Measurements from ENCODE around the gene PCGF2.

PCGF2 gene

GRCh38 chr17:38750312-38751121 lies 2.4 kb upstream of the PCGF2 start:
- no peak for TF ChIP-seq CTCF (IDR thresholded peaks at IDR 0.05; ENCODE audit: extremely low read depth, missing control alignments)
- no peak for DNase-seq (ENCODE audit: low spot score)

DNA sequence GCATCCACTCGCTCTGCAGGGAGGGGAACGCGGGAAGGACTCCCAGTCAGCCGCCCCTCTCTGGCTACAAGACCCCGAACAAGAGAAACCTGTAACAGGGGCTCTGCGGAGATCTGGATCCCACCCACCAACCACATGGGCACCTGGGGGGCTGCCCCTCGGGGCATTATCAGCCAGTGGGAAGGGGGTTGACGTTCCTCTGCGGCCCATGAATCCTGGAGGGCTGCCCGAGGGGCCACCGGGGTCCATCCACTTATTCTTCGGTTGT lies 1.8 kb upstream of the PCGF2 start:
- TF ChIP-seq CTCF (IDR thresholded peaks at IDR 0.05; ENCODE audit: extremely low read depth, missing control alignments) = no peak
- DNase-seq (ENCODE audit: low spot score) = no peak

DNA sequence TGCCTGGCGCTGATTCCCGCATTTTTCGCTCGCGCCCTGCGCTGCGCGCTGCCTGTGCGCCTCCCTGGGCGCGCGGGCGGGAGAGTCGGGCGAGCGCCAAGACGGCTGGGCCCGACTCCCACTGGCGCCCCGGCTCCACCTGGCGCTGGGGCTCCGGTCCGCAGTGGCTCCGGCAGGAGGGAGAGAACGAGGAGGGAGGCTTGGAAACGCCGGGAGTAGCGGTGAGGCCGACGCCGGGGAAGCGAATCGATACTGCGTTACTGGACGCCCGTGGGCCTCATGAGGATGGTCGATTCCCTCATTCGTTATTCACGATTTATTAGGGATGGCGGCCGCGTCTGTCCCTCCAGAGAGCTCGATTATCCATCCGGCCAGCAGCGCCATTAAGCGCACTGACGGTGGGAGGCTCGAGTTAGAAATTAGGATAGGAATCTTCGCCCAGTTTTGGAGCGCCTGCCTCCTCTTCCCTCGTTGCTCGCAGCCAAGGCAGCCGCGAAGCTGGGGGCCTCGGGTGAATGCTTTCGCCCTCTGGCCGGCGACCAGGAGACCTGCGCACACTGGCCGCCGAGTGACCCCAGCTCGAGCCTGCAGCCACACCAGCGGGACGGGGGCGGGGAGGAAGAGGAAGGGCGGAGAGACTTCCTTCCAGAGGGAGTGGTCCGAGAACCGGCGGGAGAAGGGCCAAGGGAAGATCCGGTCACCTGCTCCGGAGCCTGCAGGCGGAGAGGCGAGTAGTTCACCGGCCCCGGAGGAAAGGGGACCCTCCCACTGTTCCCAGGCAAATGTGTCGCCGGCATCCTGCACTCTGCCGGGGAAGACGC lies 1.3 kb upstream of the PCGF2 start:
- peak; percentile 70 for DNase-seq (ENCODE audit: low spot score)
- no peak for TF ChIP-seq CTCF (IDR thresholded peaks at IDR 0.05; ENCODE audit: extremely low read depth, missing control alignments)

GRCh38 chr17:38748892-38749222 lies 721 bp upstream of the PCGF2 start:
- no peak for TF ChIP-seq CTCF (IDR thresholded peaks at IDR 0.05; ENCODE audit: extremely low read depth, missing control alignments)
- DNase-seq (ENCODE audit: low spot score) = no peak

- peak; percentile 78 for DNase-seq (ENCODE audit: low spot score)
- peak; percentile 19 for TF ChIP-seq CTCF (IDR thresholded peaks at IDR 0.05; ENCODE audit: extremely low read depth, missing control alignments)
Measured at GRCh38 chr17:38747463-38748148, 530 bp downstream of the PCGF2 start.

DNA sequence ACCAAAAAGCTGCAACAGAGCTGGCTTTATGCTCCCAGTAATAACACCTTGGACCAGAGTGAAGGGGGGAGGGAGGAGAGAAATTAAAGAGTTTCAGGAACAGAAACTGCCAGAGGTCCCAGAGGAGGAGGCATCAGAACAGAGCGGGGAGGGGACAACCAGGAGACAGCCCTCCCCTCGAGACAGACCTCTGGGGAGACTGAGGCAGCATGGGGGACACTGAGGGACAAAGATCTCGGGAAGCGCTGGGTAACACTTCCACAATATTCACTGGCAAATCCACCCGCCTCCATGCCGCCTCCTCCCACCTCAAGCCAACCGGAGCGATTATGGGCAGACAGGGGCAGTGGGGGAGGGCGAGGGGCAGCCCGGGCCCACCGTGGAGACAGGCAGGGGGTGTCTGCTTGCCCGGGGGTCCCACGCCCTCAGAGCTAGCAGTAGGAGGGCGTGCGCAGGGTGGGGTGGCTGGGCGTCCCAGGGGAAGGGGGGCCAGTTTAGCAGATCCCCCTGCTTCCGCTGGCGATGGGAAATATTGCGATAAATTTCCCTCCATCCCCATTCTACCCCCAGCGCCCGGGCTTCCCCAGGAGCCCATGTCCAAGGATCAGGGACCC lies 1.2 kb downstream of the PCGF2 start:
- TF ChIP-seq CTCF (IDR thresholded peaks at IDR 0.05; ENCODE audit: extremely low read depth, missing control alignments) = no peak
- DNase-seq (ENCODE audit: low spot score) = no peak
